GM10266 (cell line): ENCODE results near the gene RASGRF1.

Experiments
- DNase-seq: peaks from one replicate; pipeline ENCODE4 v3.0.0; 2012; ENCODE audit errors: extremely low spot score
- CTCF ChIP-seq: IDR thresholded peaks from 2 replicates; pipeline ENCODE4 v1.5.1; 2012; ENCODE audit warnings: mild to moderate bottlenecking, low read depth; ENCODE audit not compliant: control insufficient read depth, insufficient read depth; ENCODE audit errors: missing control alignments

Gene RASGRF1

GRCh38 chr15:79018960-79019359 is 71.6 kb downstream of the RASGRF1 start:
- DNase-seq, result no peak
- TF ChIP-seq CTCF, result no peak

GRCh38 chr15:79017953-79018352 is 72.6 kb downstream of the RASGRF1 start:
- no peak for DNase-seq
- TF ChIP-seq CTCF, result no peak

GRCh38 chr15:79016527-79017170 is 73.9 kb downstream of the RASGRF1 start:
- TF ChIP-seq CTCF, result no peak

GRCh38 chr15:79015416-79015815 is 75.2 kb downstream of the RASGRF1 start:
- no peak for TF ChIP-seq CTCF
- no peak for DNase-seq

More at GRCh38 chr15:79016527-79017170, 73.9 kb downstream of the RASGRF1 start:
- DNase-seq, result no peak

- no peak for DNase-seq
Observed at GRCh38 chr15:79010278-79010677, 80.3 kb downstream of the RASGRF1 start.

GRCh38 chr15:79009379-79009778 is 81.2 kb downstream of the RASGRF1 start:
- TF ChIP-seq CTCF, result no peak
- no peak for DNase-seq

More at GRCh38 chr15:79010278-79010677, 80.3 kb downstream of the RASGRF1 start:
- no peak for TF ChIP-seq CTCF

- no peak for TF ChIP-seq CTCF
- no peak for DNase-seq
Observed at GRCh38 chr15:79008659-79009058, 81.9 kb downstream of the RASGRF1 start.
